ENCODE results near the gene RLIM. TPM values are rescaled to one million over a fixed set of nuclear protein-coding genes. Genes with fewer than 3 reads are reported as not detected.

The RLIM gene
- total RNA-seq, 1 donor from 2014 or later, result 31.9 TPM

DNA sequence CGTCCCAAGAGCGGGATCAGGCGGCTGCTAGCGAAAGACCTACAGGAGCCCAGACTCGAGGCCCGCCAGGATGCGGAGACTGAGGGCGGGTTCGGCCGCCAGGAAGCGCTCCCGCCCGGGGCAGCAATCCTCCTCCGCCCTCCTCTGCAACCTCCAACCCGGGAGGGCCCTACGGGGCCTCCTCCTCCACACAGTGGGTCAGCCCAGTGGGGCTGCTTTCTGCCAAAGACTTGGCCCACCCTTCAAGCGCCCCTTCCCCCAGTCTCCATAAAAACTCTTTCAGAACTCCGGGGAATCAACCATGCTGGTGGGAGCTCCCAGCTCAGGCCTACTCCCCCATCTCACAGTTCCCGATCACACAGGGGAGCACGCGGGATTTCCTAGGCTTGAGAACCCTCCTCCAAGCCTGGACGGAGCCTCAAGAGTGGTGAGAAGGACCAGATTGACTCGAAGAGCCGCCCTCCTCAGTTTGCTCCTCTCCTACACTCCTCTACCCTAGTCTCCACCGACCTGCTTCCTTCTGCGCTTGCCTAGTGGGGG lies 77.5 kb downstream of the RLIM start:
- DNase-seq (ENCODE audit: extremely low read depth, low read depth, low spot score), result no peak

DNA sequence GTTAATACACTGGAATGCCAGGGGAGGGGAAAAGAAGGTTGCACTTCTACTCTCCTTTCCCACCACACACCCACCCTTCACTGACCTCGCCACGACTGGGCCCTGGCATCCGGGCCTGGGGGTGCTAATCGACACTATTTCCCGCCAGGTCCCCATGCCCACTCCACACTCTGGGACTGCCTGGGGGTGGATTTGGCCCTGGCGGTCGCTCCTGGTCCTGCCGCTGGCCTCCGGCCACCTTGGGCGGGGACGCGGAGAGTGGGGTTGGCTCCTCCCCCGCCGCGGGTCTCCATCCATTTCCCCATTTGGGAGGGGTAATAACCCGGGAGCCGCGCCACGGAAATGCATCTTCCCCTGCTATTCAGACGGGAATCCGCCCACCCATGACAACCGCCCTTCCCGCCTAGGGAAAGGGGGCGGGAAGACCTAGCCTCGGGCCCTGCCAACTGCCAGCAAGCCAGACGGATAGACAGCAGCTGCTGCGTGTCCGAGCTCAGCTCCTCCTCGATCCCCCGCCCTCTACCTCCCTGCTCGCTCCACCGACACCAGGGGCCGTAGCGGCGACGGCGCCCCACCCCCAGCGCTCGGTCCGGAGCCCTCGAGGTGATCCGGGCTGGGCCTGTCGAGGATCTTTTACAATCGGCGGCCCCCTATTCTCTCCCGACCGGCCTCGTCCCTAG lies 78.1 kb downstream of the RLIM start:
- DNase-seq (ENCODE audit: extremely low read depth, low read depth, low spot score), result no peak

GRCh38 chrX:74535408-74536151 lies 78.8 kb downstream of the RLIM start:
- no peak for DNase-seq (ENCODE audit: extremely low read depth, low read depth, low spot score)

Other genes with a start within 250 kb of the RLIM start
- gene SLC16A2, start 193.1 kb downstream of the RLIM start, total RNA-seq, result 1.9 and 2.8 TPM in 2 replicates